Lower lobe of right lung (tissue), 2 donors: ENCODE results near the gene SPP2. TPM values are rescaled to one million over a fixed set of nuclear protein-coding genes. Genes with fewer than 3 reads are reported as not detected.

Experiments
- ATAC-seq, 2 donors: fragments of 200-7000 bp; cut with Tn5 transposase; one replicate each; pipeline ENCODE4 v1.9.1; 2020 to 2022; ENCODE audit warnings: mild to moderate bottlenecking in 2 of 2, moderate library complexity in 2 of 2
- DNase-seq: peaks from one replicate; pipeline ENCODE4 v3.0.0-alpha.2; 2020
- H3K27ac ChIP-seq: fragments of 200-600 bp; one replicate; pipeline ENCODE4 v1.8.0; 2022
- H3K27me3 ChIP-seq: fragments of 200-600 bp; one replicate; pipeline ENCODE4 v1.8.0; 2022; ENCODE audit warnings: low read depth
- H3K36me3 ChIP-seq: fragments of 200-600 bp; one replicate; pipeline ENCODE4 v1.8.0; 2022; ENCODE audit warnings: mild to moderate bottlenecking
- H3K4me1 ChIP-seq: fragments of 200-600 bp; one replicate; pipeline ENCODE4 v1.8.0; 2022
- H3K4me3 ChIP-seq: fragments of 200-600 bp; one replicate; pipeline ENCODE4 v1.8.0; 2022; ENCODE audit warnings: mild to moderate bottlenecking
- H3K9me3 ChIP-seq: fragments of 200-600 bp; one replicate; pipeline ENCODE4 v1.8.0; 2022
- CTCF ChIP-seq: fragments of 200-600 bp; IDR thresholded peaks from one replicate; pipeline ENCODE4 v1.8.0; 2022; ENCODE audit warnings: antibody characterized with exemption, mild to moderate bottlenecking
- intact Hi-C: fragments of 100-400 bp; cut with DNase I; formaldehyde crosslinking; loops from one replicate; pipeline ENCODE4 v1.11.0; 2022
- total RNA-seq: library from RNA; stranded (reverse); fragmentation: NEBNext Ultra II Directional; extraction: Animal tissue kit (Norgen Biotek cat#: 25700); gene quantifications from one replicate; pipeline ENCODE4 v1.2.1, GENCODE V29; 2021
- donor health status: DM: no; HTN: yes; CAD: no; lungs with severe emphysema.

SPP2 gene
- total RNA-seq, 1 donor from 2014 or later = not detected

GRCh38 chr2:234051374-234052070 lies 1.0 kb downstream of the SPP2 start:
- H3K4me1 ChIP-seq = no peaks in the 10 kb centered on the region
- intact Hi-C loops = no loop called here
- TF ChIP-seq CTCF = no peak
- H3K27me3 ChIP-seq = no peaks in the 10 kb centered on the region
- no peak for ATAC-seq
- H3K27ac ChIP-seq = no peak overlapping the region
- no peaks in the 10 kb centered on the region for H3K36me3 ChIP-seq
- no peak for DNase-seq
- H3K4me3 ChIP-seq = no peak overlapping the region
- no peaks in the 10 kb centered on the region for H3K9me3 ChIP-seq

GRCh38 chr2:234058881-234059280 lies 8.4 kb downstream of the SPP2 start:
- no peaks in the 10 kb centered on the region for H3K36me3 ChIP-seq
- no peak for ATAC-seq
- no peak for DNase-seq
- no peak for TF ChIP-seq CTCF
- H3K9me3 ChIP-seq = no peaks in the 10 kb centered on the region
- intact Hi-C loops = no loop called here
- H3K4me1 ChIP-seq = no peaks in the 10 kb centered on the region
- H3K27me3 ChIP-seq = no peaks in the 10 kb centered on the region
- H3K4me3 ChIP-seq = no peak overlapping the region
- no peak overlapping the region for H3K27ac ChIP-seq

GRCh38 chr2:234060236-234060635 lies 9.7 kb downstream of the SPP2 start:
- intact Hi-C loops = no loop called here
- DNase-seq (no peak), ATAC-seq (no peak)
- no peaks in the 10 kb centered on the region for H3K4me1 ChIP-seq
- no peaks in the 10 kb centered on the region for H3K36me3 ChIP-seq
- no peaks in the 10 kb centered on the region for H3K27me3 ChIP-seq
- no peak overlapping the region for H3K27ac ChIP-seq
- no peak overlapping the region for H3K4me3 ChIP-seq
- TF ChIP-seq CTCF = no peak
- H3K9me3 ChIP-seq = no peaks in the 10 kb centered on the region

GRCh38 chr2:234061624-234062257 lies 11.2 kb downstream of the SPP2 start:
- DNase-seq (no peak), ATAC-seq (no peak)
- H3K4me1 ChIP-seq = no peaks in the 10 kb centered on the region
- intact Hi-C loops = no loop called here
- H3K27me3 ChIP-seq = no peaks in the 10 kb centered on the region
- H3K36me3 ChIP-seq = no peaks in the 10 kb centered on the region
- no peak overlapping the region for H3K4me3 ChIP-seq
- no peak overlapping the region for H3K27ac ChIP-seq
- TF ChIP-seq CTCF = no peak
- H3K9me3 ChIP-seq = no peaks in the 10 kb centered on the region

- intact Hi-C loops = no loop called here
- Histone ChIP-seq H3K4me3 (no peak overlapping the region), H3K27ac (no peak overlapping the region), H3K9me3 (no peaks in the 10 kb centered on the region), H3K36me3 (no peaks in the 10 kb centered on the region), H3K4me1 (no peaks in the 10 kb centered on the region), H3K27me3 (no peaks in the 10 kb centered on the region)
- DNase-seq (no peak), ATAC-seq (no peak)
- no peak for TF ChIP-seq CTCF
Observed at GRCh38 chr2:234066587-234066986, 16.1 kb downstream of the SPP2 start.
